ENCODE data around the gene THBS4.

THBS4 gene

DNA sequence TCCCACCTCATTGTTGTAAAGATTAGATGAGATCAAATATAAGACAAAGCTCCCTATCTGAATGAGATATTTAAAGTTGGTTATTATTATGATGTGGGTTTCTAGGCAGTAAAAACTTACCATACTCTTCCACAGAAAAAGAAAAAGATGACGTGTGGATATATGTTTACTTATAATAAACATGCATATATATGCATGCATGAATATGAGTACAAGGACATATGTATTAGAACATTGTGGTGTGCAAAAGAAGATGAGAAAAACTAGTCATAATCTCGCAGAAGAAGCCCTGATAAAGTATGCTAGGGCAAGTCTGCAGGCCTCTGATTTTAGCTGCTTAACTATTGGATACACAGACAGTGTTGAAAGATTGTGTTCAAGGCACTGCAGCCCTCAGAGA is 10.1 kb upstream of the THBS4 start:
- H3K4me3 ChIP-seq (ENCODE audit: low read length): no peak overlapping the region
- no peaks in the 10 kb centered on the region for H3K27me3 ChIP-seq (ENCODE audit: control insufficient read depth, low read length)
- no peaks in the 10 kb centered on the region for H3K9me3 ChIP-seq (ENCODE audit: control insufficient read depth, insufficient read depth, low read length)
- H3K4me1 ChIP-seq (ENCODE audit: control insufficient read depth, low read length): no peaks in the 10 kb centered on the region
- no peaks in the 10 kb centered on the region for H3K79me2 ChIP-seq (ENCODE audit: control insufficient read depth, low read length)
- no peak for TF ChIP-seq EZH2phosphoT487 (IDR thresholded peaks at IDR 0.05; ENCODE audit: borderline replicate concordance, low read length)
- no peak for TF ChIP-seq CTCF (IDR thresholded peaks at IDR 0.05; ENCODE audit: low read depth, low read length, poor library complexity, severe bottlenecking)
- no peaks in the 10 kb centered on the region for H3F3A ChIP-seq (ENCODE audit: control insufficient read depth, insufficient read depth)
- no peaks in the 10 kb centered on the region for H3K36me3 ChIP-seq (ENCODE audit: control insufficient read depth, low read length)
- H3K4me2 ChIP-seq (ENCODE audit: low read length): no peak overlapping the region
- no peak overlapping the region for H3K27ac ChIP-seq (ENCODE audit: low read depth, low read length)
- no peaks in the 10 kb centered on the region for H3K9me2 ChIP-seq (replicated peaks; ENCODE audit: control insufficient read depth, low read length)
- no peaks in the 10 kb centered on the region for H4K20me1 ChIP-seq (ENCODE audit: control insufficient read depth, insufficient read depth, low read depth, low read length)

GRCh38 chr5:80026841-80027240 is 8.3 kb upstream of the THBS4 start:
- TF ChIP-seq CTCF (IDR thresholded peaks at IDR 0.05; ENCODE audit: low read depth, low read length, poor library complexity, severe bottlenecking) (no peak), EZH2phosphoT487 (IDR thresholded peaks at IDR 0.05; ENCODE audit: borderline replicate concordance, low read length) (no peak)
- Histone ChIP-seq H3K4me3 (ENCODE audit: low read length) (no peak overlapping the region), H3K27me3 (ENCODE audit: control insufficient read depth, low read length) (no peaks in the 10 kb centered on the region), H3K4me1 (ENCODE audit: control insufficient read depth, low read length) (no peaks in the 10 kb centered on the region), H3F3A (ENCODE audit: control insufficient read depth, insufficient read depth) (no peaks in the 10 kb centered on the region), H4K20me1 (ENCODE audit: control insufficient read depth, insufficient read depth, low read depth, low read length) (no peaks in the 10 kb centered on the region), H3K36me3 (ENCODE audit: control insufficient read depth, low read length) (no peaks in the 10 kb centered on the region), H3K27ac (ENCODE audit: low read depth, low read length) (no peak overlapping the region), H3K79me2 (ENCODE audit: control insufficient read depth, low read length) (no peaks in the 10 kb centered on the region), H3K4me2 (ENCODE audit: low read length) (no peak overlapping the region), H3K9me2 (replicated peaks; ENCODE audit: control insufficient read depth, low read length) (no peaks in the 10 kb centered on the region), H3K9me3 (ENCODE audit: control insufficient read depth, insufficient read depth, low read length) (no peaks in the 10 kb centered on the region)

DNA sequence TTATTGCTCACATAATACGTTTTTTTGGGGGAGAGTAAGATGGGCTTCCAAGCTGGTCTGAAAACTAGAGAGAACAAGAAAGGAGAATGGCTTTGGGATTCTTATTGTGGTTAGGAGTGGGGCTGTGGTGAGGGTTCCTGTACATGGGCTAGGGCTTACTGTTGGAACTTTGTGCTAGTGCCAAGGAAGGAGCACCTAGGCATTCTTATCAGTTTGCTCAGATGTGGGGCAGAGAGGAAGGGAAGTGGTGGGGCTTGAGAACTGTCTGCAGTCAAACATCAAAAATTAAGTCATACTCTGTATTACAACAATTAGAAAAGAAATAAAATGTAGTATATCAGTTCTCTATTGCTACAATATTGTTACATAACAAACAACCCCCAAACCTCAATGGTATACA is 4.0 kb upstream of the THBS4 start:
- no peaks in the 10 kb centered on the region for H3K27me3 ChIP-seq (ENCODE audit: control insufficient read depth, low read length)
- no peak for TF ChIP-seq CTCF (IDR thresholded peaks at IDR 0.05; ENCODE audit: low read depth, low read length, poor library complexity, severe bottlenecking)
- no peak for TF ChIP-seq EZH2phosphoT487 (IDR thresholded peaks at IDR 0.05; ENCODE audit: borderline replicate concordance, low read length)

GRCh38 chr5:80033513-80033912 is 1.6 kb upstream of the THBS4 start:
- H3K4me1 ChIP-seq (ENCODE audit: control insufficient read depth, low read length): peaks cover 13% of the 10 kb centered on the region
- H3K9me3 ChIP-seq (ENCODE audit: control insufficient read depth, insufficient read depth, low read length): no peaks in the 10 kb centered on the region
- H3K79me2 ChIP-seq (ENCODE audit: control insufficient read depth, low read length): no peaks in the 10 kb centered on the region
- no peak overlapping the region for H3K27ac ChIP-seq (ENCODE audit: low read depth, low read length)
- TF ChIP-seq CTCF (IDR thresholded peaks at IDR 0.05; ENCODE audit: low read depth, low read length, poor library complexity, severe bottlenecking) (no peak), EZH2phosphoT487 (IDR thresholded peaks at IDR 0.05; ENCODE audit: borderline replicate concordance, low read length) (no peak)
- no peaks in the 10 kb centered on the region for H3F3A ChIP-seq (ENCODE audit: control insufficient read depth, insufficient read depth)
- no peaks in the 10 kb centered on the region for H4K20me1 ChIP-seq (ENCODE audit: control insufficient read depth, insufficient read depth, low read depth, low read length)
- no peaks in the 10 kb centered on the region for H3K36me3 ChIP-seq (ENCODE audit: control insufficient read depth, low read length)
- no peak overlapping the region for H3K4me3 ChIP-seq (ENCODE audit: low read length)
- no peak overlapping the region for H3K4me2 ChIP-seq (ENCODE audit: low read length)
- H3K27me3 ChIP-seq (ENCODE audit: control insufficient read depth, low read length): no peaks in the 10 kb centered on the region
- H3K9me2 ChIP-seq (replicated peaks; ENCODE audit: control insufficient read depth, low read length): no peaks in the 10 kb centered on the region

More for the DNA sequence above, 4.0 kb upstream of the THBS4 start:
- H3K9me2 ChIP-seq (replicated peaks; ENCODE audit: control insufficient read depth, low read length): no peaks in the 10 kb centered on the region
- no peak overlapping the region for H3K27ac ChIP-seq (ENCODE audit: low read depth, low read length)
- no peaks in the 10 kb centered on the region for H3K79me2 ChIP-seq (ENCODE audit: control insufficient read depth, low read length)
- no peaks in the 10 kb centered on the region for H3F3A ChIP-seq (ENCODE audit: control insufficient read depth, insufficient read depth)
- no peaks in the 10 kb centered on the region for H3K9me3 ChIP-seq (ENCODE audit: control insufficient read depth, insufficient read depth, low read length)
- no peaks in the 10 kb centered on the region for H3K36me3 ChIP-seq (ENCODE audit: control insufficient read depth, low read length)
- no peak overlapping the region for H3K4me3 ChIP-seq (ENCODE audit: low read length)
- H3K4me2 ChIP-seq (ENCODE audit: low read length): no peak overlapping the region
- no peaks in the 10 kb centered on the region for H3K4me1 ChIP-seq (ENCODE audit: control insufficient read depth, low read length)
- no peaks in the 10 kb centered on the region for H4K20me1 ChIP-seq (ENCODE audit: control insufficient read depth, insufficient read depth, low read depth, low read length)
